Tibial nerve (tissue), 3 donors: ENCODE results near the gene WDR70.
"Not testable (repeated sequence)": the region's sequence is repeated elsewhere in the genome, so short reads cannot be mapped to it uniquely, and the experiment has no call there.

ENCODE experiments used
- POLR2A ChIP-seq, 2 donors: fragments of 450-650 bp; IDR thresholded peaks; one replicate each; pipeline ENCODE4 v1.6.1; 2017; ENCODE audit warnings: antibody characterized with exemption in 2 of 2, mild to moderate bottlenecking in 2 of 2, moderate library complexity in 2 of 2
- TF ChIP-seq, protein P1 (sequence below), 5 experiments: fragments of 200-600 bp in 3 of 5; fragments of 450-650 bp in 2 of 5; sonication (generic) in 3 of 5; IDR thresholded peaks; one replicate each; pipeline ENCODE4 v1.5.1; 2016 to 2019; ENCODE audit warnings: antibody characterized with exemption in 5 of 5, mild to moderate bottlenecking in 3 of 5, moderate library complexity in 2 of 5

DNA sequence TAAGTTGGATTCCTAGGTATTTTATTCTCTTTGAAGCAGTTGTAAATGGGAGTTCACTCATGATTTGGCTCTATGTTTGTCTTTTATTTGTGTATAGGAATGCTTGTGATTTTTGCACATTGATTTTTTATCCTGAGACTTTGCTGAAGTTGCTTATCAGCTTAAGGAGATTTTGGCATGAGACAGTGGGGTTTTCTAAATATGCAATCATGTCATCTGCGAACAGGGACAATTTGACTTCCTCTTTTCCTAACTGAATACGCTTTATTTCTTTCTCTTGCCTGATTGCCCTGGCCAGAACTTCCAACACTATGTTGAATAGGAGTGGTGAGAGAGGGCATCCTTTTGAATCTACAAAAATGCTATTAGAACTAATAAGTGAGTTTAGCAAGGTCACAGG, 215.7 kb downstream of the WDR70 start:
- TF ChIP-seq, protein P1, sequence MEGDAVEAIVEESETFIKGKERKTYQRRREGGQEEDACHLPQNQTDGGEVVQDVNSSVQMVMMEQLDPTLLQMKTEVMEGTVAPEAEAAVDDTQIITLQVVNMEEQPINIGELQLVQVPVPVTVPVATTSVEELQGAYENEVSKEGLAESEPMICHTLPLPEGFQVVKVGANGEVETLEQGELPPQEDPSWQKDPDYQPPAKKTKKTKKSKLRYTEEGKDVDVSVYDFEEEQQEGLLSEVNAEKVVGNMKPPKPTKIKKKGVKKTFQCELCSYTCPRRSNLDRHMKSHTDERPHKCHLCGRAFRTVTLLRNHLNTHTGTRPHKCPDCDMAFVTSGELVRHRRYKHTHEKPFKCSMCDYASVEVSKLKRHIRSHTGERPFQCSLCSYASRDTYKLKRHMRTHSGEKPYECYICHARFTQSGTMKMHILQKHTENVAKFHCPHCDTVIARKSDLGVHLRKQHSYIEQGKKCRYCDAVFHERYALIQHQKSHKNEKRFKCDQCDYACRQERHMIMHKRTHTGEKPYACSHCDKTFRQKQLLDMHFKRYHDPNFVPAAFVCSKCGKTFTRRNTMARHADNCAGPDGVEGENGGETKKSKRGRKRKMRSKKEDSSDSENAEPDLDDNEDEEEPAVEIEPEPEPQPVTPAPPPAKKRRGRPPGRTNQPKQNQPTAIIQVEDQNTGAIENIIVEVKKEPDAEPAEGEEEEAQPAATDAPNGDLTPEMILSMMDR (IDR thresholded peaks at IDR 0.05): not testable (repeated sequence)
- TF ChIP-seq POLR2A (IDR thresholded peaks at IDR 0.05): not testable (repeated sequence)
